ENCODE data around the gene CA14.

The CA14 gene

GRCh38 chr1:150281221-150281757 is 23.7 kb downstream of the CA14 start:
- peak overlapping the region; percentile 55; the same call in 1 of the 2 replicates for H3K4me3 ChIP-seq (ENCODE audit: low read length)
- 0 out of 2 replicates have a peak, but pooled peaks cover 1% of the 10 kb centered on the region for H3K36me3 ChIP-seq (ENCODE audit: control insufficient read depth, insufficient read depth, low read length)
- H3K27ac ChIP-seq (ENCODE audit: low read length): no peak overlapping the region
- H3K4me1 ChIP-seq (ENCODE audit: control insufficient read depth, insufficient read depth, low read length): no peaks in the 10 kb centered on the region
- no peaks in the 10 kb centered on the region for H3K27me3 ChIP-seq (ENCODE audit: control insufficient read depth, insufficient read depth, low read length)
- no CpG with 5 or more reads among the region's 15 CpGs for WGBS (ENCODE audit: insufficient coverage, insufficient read length)
- H3K9me3 ChIP-seq (ENCODE audit: control insufficient read depth, insufficient read depth, low read length): no peaks in the 10 kb centered on the region
- no peak for DNase-seq (ENCODE audit: low read depth, low spot score)

DNA sequence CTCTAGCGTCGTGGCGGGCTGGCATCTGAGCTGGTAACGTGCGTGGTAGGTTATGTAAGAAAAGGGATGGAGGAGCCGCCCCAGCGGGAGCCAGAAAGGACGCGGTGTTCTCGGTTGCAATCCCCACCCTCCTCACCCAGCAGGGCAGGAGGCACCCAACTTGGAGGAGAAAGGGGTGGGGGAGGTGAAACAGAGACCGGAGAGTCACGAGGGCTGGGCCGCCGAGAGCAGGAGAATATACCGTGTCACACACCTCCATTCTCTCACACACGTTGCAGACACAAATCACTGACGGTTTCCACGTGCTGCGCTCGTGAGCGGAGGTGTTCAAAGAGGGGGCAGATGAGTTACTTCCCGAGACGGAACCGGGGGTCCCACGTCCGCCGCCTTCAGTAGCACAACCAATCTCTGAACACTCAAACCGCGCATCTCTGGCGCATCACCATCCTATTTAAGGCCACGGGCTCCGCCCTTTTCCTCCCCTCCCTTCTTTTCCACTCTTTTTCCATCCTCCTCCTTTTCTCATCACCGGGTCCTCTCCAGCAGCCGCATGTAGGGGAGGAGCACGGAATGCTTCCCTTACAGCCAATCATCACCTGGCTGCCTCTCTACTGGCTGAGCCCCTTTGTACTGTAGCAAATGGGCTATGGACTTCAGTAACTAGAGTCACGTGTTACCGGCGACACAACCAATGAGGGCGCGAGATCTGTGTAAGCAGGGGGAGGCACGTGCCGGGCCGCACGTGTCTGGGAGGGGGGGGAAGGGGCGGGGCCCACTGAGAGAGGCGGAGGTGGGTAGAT is 24.4 kb downstream of the CA14 start, which contains the start of gene CIART:
TSS of gene CIART (plus strand) at position 797 of the 800 bp plus-strand sequence. CDS start 714 bp downstream, outside the sequence.
- DNase-seq (ENCODE audit: low read depth, low spot score): peak; percentile 98
- Histone ChIP-seq H3K4me1 (ENCODE audit: control insufficient read depth, insufficient read depth, low read length) (no peaks in the 10 kb centered on the region), H3K27me3 (ENCODE audit: control insufficient read depth, insufficient read depth, low read length) (no peaks in the 10 kb centered on the region), H3K9me3 (ENCODE audit: control insufficient read depth, insufficient read depth, low read length) (no peaks in the 10 kb centered on the region), H3K27ac (ENCODE audit: low read length) (no peak within 1 kb of the TSS), H3K4me3 (ENCODE audit: low read length) (peak within 1 kb of the TSS; percentile 55; the same call in 1 of the 2 replicates), H3K36me3 (ENCODE audit: control insufficient read depth, insufficient read depth, low read length) (peaks cover 6% of the 10 kb centered on the region; the same call in 1 of the 2 replicates)
- WGBS (ENCODE audit: insufficient coverage, insufficient read length): no CpG with 5 or more reads among the region's 46 CpGs

- Histone ChIP-seq H3K27ac (ENCODE audit: low read length) (no peak overlapping the region), H3K36me3 (ENCODE audit: control insufficient read depth, insufficient read depth, low read length) (peaks cover 6% of the 10 kb centered on the region; the same call in 1 of the 2 replicates), H3K4me1 (ENCODE audit: control insufficient read depth, insufficient read depth, low read length) (no peaks in the 10 kb centered on the region), H3K27me3 (ENCODE audit: control insufficient read depth, insufficient read depth, low read length) (no peaks in the 10 kb centered on the region), H3K4me3 (ENCODE audit: low read length) (peak overlapping the region; percentile 54; the same call in 1 of the 2 replicates), H3K9me3 (ENCODE audit: control insufficient read depth, insufficient read depth, low read length) (no peaks in the 10 kb centered on the region)
- WGBS (ENCODE audit: insufficient coverage, insufficient read length): no CpG with 5 or more reads among the region's 21 CpGs
- no peak for DNase-seq (ENCODE audit: low read depth, low spot score)
Measured at GRCh38 chr1:150282558-150282958, 25.0 kb downstream of the CA14 start.

DNA sequence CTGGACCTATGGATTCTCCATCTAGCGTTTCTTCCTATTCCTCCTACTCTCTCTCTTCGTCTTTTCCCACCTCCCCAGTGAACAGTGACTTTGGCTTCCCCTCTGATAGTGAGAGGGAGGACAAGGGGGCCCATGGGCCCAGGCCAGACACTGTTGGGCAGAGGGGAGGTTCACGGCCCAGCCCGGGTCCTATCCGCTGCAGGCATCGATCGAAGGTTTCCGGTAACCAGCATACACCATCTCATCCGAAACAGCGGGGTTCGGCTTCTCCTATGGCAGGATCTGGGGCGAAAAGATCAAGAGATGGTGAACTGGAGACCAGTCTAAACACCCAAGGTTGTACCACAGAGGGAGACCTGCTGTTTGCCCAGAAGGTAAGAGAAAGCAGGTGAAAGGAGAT is 25.7 kb downstream of the CA14 start:
- DNase-seq (ENCODE audit: low read depth, low spot score): no peak
- Histone ChIP-seq H3K27me3 (ENCODE audit: control insufficient read depth, insufficient read depth, low read length) (no peaks in the 10 kb centered on the region), H3K27ac (ENCODE audit: low read length) (no peak overlapping the region), H3K4me3 (ENCODE audit: low read length) (peak overlapping the region; percentile 7; the same call in 1 of the 2 replicates), H3K9me3 (ENCODE audit: control insufficient read depth, insufficient read depth, low read length) (no peaks in the 10 kb centered on the region), H3K36me3 (ENCODE audit: control insufficient read depth, insufficient read depth, low read length) (peaks cover 6% of the 10 kb centered on the region; the same call in 1 of the 2 replicates), H3K4me1 (ENCODE audit: control insufficient read depth, insufficient read depth, low read length) (no peaks in the 10 kb centered on the region)
- no CpG with 5 or more reads among the region's 12 CpGs for WGBS (ENCODE audit: insufficient coverage, insufficient read length)

DNA sequence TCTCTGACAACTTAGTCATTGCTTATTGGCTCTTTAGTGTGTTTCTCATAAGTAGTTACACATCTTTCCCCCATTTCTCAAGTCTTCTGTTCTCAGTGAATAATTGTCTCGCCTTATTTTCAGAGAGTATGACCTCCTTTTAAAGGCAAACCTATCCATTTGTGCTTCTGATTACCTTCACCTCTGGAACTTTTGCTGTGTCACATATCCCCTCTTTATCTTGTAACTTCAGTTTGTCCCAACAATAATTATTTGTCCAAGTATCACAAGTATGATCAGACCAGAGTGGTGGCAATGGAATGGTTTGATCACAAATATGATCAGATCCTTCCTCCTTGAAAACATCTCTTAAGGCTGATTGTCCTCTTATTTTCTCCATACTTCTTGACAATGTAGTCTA is 30.8 kb downstream of the CA14 start:
- no peaks in the 10 kb centered on the region for H3K4me1 ChIP-seq (ENCODE audit: control insufficient read depth, insufficient read depth, low read length)
- H3K9me3 ChIP-seq (ENCODE audit: control insufficient read depth, insufficient read depth, low read length): no peaks in the 10 kb centered on the region
- no peak overlapping the region for H3K27ac ChIP-seq (ENCODE audit: low read length)
- H3K4me3 ChIP-seq (ENCODE audit: low read length): no peak overlapping the region
- peaks cover 6% of the 10 kb centered on the region; the same call in 1 of the 2 replicates for H3K36me3 ChIP-seq (ENCODE audit: control insufficient read depth, insufficient read depth, low read length)
- no peak for DNase-seq (ENCODE audit: low read depth, low spot score)
- no peaks in the 10 kb centered on the region for H3K27me3 ChIP-seq (ENCODE audit: control insufficient read depth, insufficient read depth, low read length)
- no CpG with 5 or more reads among the region's 1 CpG for WGBS (ENCODE audit: insufficient coverage, insufficient read length)

DNA sequence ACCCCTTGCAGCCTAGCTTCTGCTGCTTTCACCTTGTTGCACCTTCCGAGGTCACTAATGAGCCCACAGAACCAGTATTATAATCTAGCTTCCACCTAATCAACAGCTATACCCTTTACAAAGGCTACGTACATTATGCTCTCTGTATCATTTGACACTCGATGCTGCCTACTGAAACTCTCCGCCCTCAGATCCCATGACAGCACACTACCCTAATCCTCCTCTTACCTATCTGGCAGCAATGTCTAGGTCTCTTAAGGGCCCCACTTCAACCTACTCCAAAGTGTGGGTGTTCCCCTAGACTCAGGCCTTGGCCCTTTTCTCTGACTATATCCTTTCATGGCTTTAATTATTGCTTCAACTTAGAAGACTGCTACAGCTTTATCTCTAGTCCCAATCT is 31.2 kb downstream of the CA14 start:
- Histone ChIP-seq H3K27me3 (ENCODE audit: control insufficient read depth, insufficient read depth, low read length) (no peaks in the 10 kb centered on the region), H3K9me3 (ENCODE audit: control insufficient read depth, insufficient read depth, low read length) (no peaks in the 10 kb centered on the region), H3K27ac (ENCODE audit: low read length) (no peak overlapping the region), H3K4me3 (ENCODE audit: low read length) (no peak overlapping the region), H3K4me1 (ENCODE audit: control insufficient read depth, insufficient read depth, low read length) (no peaks in the 10 kb centered on the region), H3K36me3 (ENCODE audit: control insufficient read depth, insufficient read depth, low read length) (peaks cover 6% of the 10 kb centered on the region; the same call in 1 of the 2 replicates)
- no CpG with 5 or more reads among the region's 4 CpGs for WGBS (ENCODE audit: insufficient coverage, insufficient read length)
- no peak for DNase-seq (ENCODE audit: low read depth, low spot score)

- no peak within 1 kb of the TSS for H3K27ac ChIP-seq (ENCODE audit: low read length)
- peak within 1 kb of the TSS; percentile 85 for H3K4me3 ChIP-seq (ENCODE audit: low read length)
- no peaks in the 10 kb centered on the region for H3K4me1 ChIP-seq (ENCODE audit: control insufficient read depth, insufficient read depth, low read length)
- no peaks in the 10 kb centered on the region for H3K27me3 ChIP-seq (ENCODE audit: control insufficient read depth, insufficient read depth, low read length)
- H3K9me3 ChIP-seq (ENCODE audit: control insufficient read depth, insufficient read depth, low read length): no peaks in the 10 kb centered on the region
- peak; percentile 91 for DNase-seq (ENCODE audit: low read depth, low spot score)
- WGBS (ENCODE audit: insufficient coverage, insufficient read length): no CpG with 5 or more reads among the region's 43 CpGs
- H3K36me3 ChIP-seq (ENCODE audit: control insufficient read depth, insufficient read depth, low read length): peaks cover 5% of the 10 kb centered on the region; the same call in 1 of the 2 replicates
Measured at GRCh38 chr1:150293433-150294253, 36.1 kb downstream of the CA14 start, which contains the start of gene MRPS21. MRPS21 (plus strand) TSS chr1:150293861; CDS start chr1:150294367, 506 bp downstream.

- H3K4me1 ChIP-seq (ENCODE audit: control insufficient read depth, insufficient read depth, low read length): no peaks in the 10 kb centered on the region
- WGBS (ENCODE audit: insufficient coverage, insufficient read length): 100% methylated on average over 2 of the region's 2 CpGs
- peaks cover 7% of the 10 kb centered on the region; the same call in 1 of the 2 replicates for H3K36me3 ChIP-seq (ENCODE audit: control insufficient read depth, insufficient read depth, low read length)
- H3K27ac ChIP-seq (ENCODE audit: low read length): no peak overlapping the region
- H3K27me3 ChIP-seq (ENCODE audit: control insufficient read depth, insufficient read depth, low read length): no peaks in the 10 kb centered on the region
- no peak overlapping the region for H3K4me3 ChIP-seq (ENCODE audit: low read length)
- no peaks in the 10 kb centered on the region for H3K9me3 ChIP-seq (ENCODE audit: control insufficient read depth, insufficient read depth, low read length)
- DNase-seq (ENCODE audit: low read depth, low spot score): no peak
Measured at GRCh38 chr1:150295476-150295875, 37.9 kb downstream of the CA14 start.

DNA sequence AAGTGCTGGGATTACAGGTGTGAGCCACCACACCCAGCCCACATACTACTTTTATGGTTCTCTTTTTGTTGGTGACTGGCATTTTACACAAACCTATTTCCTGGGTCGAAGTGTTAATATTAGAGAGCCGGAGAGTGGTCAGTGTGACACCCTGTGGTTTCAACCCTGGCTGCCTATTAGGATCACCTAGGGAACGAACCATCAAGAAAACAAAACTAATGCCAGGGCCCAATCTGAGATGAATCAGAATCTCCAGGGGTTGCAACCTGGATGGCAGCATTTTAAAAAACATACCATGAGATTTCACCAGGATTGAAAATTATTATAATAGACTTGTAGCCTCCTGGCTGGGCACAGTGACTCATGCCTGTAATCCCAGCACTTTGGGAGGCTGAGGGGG is 42.1 kb downstream of the CA14 start:
- WGBS (ENCODE audit: insufficient coverage, insufficient read length): no CpG with 5 or more reads among the region's 3 CpGs
- Histone ChIP-seq H3K36me3 (ENCODE audit: control insufficient read depth, insufficient read depth, low read length) (peaks cover 7% of the 10 kb centered on the region; the same call in 1 of the 2 replicates), H3K4me3 (ENCODE audit: low read length) (no peak overlapping the region), H3K27ac (ENCODE audit: low read length) (no peak overlapping the region), H3K4me1 (ENCODE audit: control insufficient read depth, insufficient read depth, low read length) (peaks cover 1% of the 10 kb centered on the region; the same call in 1 of the 2 replicates), H3K9me3 (ENCODE audit: control insufficient read depth, insufficient read depth, low read length) (no peaks in the 10 kb centered on the region), H3K27me3 (ENCODE audit: control insufficient read depth, insufficient read depth, low read length) (no peaks in the 10 kb centered on the region)
- DNase-seq (ENCODE audit: low read depth, low spot score): no peak

- H3K9me3 ChIP-seq (ENCODE audit: control insufficient read depth, insufficient read depth, low read length): no peaks in the 10 kb centered on the region
- H3K4me3 ChIP-seq (ENCODE audit: low read length): no peak overlapping the region
- no peak for DNase-seq (ENCODE audit: low read depth, low spot score)
- peaks cover 8% of the 10 kb centered on the region; the same call in 1 of the 2 replicates for H3K36me3 ChIP-seq (ENCODE audit: control insufficient read depth, insufficient read depth, low read length)
- H3K4me1 ChIP-seq (ENCODE audit: control insufficient read depth, insufficient read depth, low read length): peaks cover 1% of the 10 kb centered on the region; the same call in 1 of the 2 replicates
- peak overlapping the region; percentile 72 for H3K27ac ChIP-seq (ENCODE audit: low read length)
- H3K27me3 ChIP-seq (ENCODE audit: control insufficient read depth, insufficient read depth, low read length): no peaks in the 10 kb centered on the region
- WGBS (ENCODE audit: insufficient coverage, insufficient read length): no CpG with 5 or more reads among the region's 6 CpGs
Measured at GRCh38 chr1:150302338-150302737, 44.8 kb downstream of the CA14 start.

Measured in iPS DF 6.9 (cell line).